ENCODE results near the gene LMTK2.

The LMTK2 gene

DNA sequence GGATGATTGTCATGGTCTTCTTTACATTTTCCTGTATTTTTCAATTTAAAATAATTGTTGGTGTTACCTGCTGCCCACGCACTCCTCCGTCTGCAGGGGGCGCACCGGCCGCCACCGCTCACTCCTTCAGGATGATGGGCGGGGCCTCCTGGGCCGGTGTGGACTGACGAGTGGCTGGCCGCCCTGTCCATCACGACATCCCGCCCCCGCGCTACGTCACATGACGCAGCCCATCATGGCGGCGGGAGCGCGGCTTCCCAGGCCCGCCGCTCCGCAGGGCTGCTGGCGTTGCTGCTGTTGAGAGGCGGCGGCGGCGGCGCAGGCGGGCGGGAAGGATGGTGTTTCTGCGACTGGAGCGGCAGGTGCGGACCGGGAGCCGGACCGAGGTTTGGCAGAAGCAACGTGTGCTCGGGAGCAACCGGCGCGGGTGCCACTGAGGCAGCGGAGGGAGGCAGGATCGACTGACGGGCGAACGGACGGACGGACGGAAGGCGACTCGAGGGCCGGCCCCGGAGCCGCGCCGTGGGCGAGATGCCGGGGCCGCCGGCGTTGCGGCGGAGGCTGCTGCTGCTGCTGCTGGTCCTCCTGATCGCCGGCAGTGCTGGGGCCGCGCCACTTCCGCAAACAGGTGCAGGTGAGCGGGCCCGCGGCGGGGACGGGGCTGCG lies at the start of gene LMTK2:
Gene LMTK2, plus strand, starts transcription at position 216 of the 666 bp plus-strand sequence. Its CDS starts 316 bp downstream, at position 532.
- Histone ChIP-seq H3K36me3 (ENCODE audit: control insufficient read depth, insufficient read depth, low read length) (no peaks in the 10 kb centered on the region), H3K4me1 (peaks cover 17% of the 10 kb centered on the region), H3K9me3 (ENCODE audit: control insufficient read depth, low read length) (no peaks in the 10 kb centered on the region), H3K79me2 (peaks cover 32% of the 10 kb centered on the region), H3K27ac (peak within 1 kb of the TSS; percentile 66), H3K27me3 (ENCODE audit: control insufficient read depth, insufficient read depth, low read length) (no peaks in the 10 kb centered on the region), H2AFZ (peak within 1 kb of the TSS; percentile 96), H3K9ac (peak within 1 kb of the TSS; percentile 70), H3K4me2 (ENCODE audit: low read length) (peak within 1 kb of the TSS; percentile 89), H3K4me3 (ENCODE audit: low read depth, low read length) (peak within 1 kb of the TSS; percentile 98)
- TF ChIP-seq, protein P1, sequence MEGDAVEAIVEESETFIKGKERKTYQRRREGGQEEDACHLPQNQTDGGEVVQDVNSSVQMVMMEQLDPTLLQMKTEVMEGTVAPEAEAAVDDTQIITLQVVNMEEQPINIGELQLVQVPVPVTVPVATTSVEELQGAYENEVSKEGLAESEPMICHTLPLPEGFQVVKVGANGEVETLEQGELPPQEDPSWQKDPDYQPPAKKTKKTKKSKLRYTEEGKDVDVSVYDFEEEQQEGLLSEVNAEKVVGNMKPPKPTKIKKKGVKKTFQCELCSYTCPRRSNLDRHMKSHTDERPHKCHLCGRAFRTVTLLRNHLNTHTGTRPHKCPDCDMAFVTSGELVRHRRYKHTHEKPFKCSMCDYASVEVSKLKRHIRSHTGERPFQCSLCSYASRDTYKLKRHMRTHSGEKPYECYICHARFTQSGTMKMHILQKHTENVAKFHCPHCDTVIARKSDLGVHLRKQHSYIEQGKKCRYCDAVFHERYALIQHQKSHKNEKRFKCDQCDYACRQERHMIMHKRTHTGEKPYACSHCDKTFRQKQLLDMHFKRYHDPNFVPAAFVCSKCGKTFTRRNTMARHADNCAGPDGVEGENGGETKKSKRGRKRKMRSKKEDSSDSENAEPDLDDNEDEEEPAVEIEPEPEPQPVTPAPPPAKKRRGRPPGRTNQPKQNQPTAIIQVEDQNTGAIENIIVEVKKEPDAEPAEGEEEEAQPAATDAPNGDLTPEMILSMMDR (IDR thresholded peaks at IDR 0.05): peak; percentile 96

DNA sequence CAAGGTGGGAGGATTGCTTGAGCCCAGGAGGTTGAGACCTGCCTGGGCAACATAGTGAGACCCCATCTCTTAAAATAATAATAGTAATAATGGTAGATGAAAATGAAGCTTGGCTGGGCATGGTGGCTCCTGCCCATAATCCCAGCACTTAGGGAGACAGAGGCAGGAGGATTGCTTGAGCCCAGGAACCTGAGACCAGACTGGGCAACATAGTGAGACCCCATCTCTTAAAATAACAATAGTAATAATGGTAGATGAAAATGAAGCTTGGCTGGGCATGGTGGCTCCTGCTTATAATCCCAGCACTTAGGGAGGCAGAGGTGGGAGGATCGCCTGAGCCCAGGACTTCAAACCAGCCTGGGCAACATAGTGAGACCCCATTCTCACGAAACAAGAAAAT lies 49.5 kb upstream of the LMTK2 start:
- Histone ChIP-seq H3K9me3 (ENCODE audit: control insufficient read depth, low read length) (no peaks in the 10 kb centered on the region), H3K27me3 (ENCODE audit: control insufficient read depth, insufficient read depth, low read length) (no peaks in the 10 kb centered on the region), H3K27ac (no peak overlapping the region), H3K4me1 (no peaks in the 10 kb centered on the region), H3K79me2 (no peaks in the 10 kb centered on the region), H3K9ac (no peak overlapping the region), H3K4me3 (ENCODE audit: low read depth, low read length) (no peak overlapping the region), H3K36me3 (ENCODE audit: control insufficient read depth, insufficient read depth, low read length) (no peaks in the 10 kb centered on the region), H3K4me2 (ENCODE audit: low read length) (no peak overlapping the region), H2AFZ (no peak overlapping the region)
- TF ChIP-seq, protein P1 (IDR thresholded peaks at IDR 0.05): no peak

DNA sequence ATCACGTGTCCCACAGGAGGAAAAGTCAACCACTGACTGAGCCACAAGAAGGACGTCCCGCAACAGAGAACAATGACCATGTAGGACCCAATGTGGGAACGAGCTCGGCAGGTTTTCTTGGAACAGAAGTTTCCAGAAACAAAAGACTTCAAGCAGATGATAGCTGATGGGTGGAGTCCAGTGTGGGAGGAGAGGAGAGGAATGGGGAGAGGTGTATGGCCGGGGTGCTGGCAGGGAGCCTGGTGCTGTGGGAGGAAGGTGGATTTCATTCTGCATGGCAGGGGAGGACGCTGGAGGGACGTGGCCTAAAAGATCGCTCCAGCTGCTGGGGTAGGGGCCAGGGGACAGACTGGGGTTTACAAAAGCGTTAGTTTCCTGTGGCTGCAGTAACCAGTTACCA lies 48.5 kb upstream of the LMTK2 start:
- Histone ChIP-seq H3K9ac (no peak overlapping the region), H3K27ac (no peak overlapping the region), H3K4me3 (ENCODE audit: low read depth, low read length) (no peak overlapping the region), H2AFZ (no peak overlapping the region), H3K27me3 (ENCODE audit: control insufficient read depth, insufficient read depth, low read length) (no peaks in the 10 kb centered on the region), H3K9me3 (ENCODE audit: control insufficient read depth, low read length) (no peaks in the 10 kb centered on the region), H3K4me1 (no peaks in the 10 kb centered on the region), H3K79me2 (no peaks in the 10 kb centered on the region), H3K4me2 (ENCODE audit: low read length) (no peak overlapping the region), H3K36me3 (ENCODE audit: control insufficient read depth, insufficient read depth, low read length) (no peaks in the 10 kb centered on the region)
- TF ChIP-seq, protein P1 (IDR thresholded peaks at IDR 0.05): no peak

DNA sequence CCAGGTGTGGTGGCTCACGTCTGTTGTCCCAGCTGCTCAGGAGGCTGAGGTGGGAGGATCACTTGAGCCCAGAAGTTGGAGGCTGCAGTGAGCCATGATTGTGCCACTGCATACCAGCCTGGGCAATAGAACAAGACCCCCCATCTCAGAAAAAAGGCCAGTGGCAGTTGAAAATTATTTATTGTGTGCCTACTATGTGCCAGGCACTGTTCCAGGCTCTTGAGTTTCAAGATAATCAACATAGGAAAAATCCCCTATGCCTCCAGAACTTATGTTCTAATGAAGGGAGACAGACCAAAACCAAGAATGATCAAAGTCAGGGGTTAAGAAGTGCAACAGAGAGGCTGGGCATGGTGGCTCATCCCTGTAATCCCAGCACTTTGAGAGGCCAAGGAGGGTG lies 42.4 kb upstream of the LMTK2 start:
- Histone ChIP-seq H3K36me3 (ENCODE audit: control insufficient read depth, insufficient read depth, low read length) (no peaks in the 10 kb centered on the region), H3K9me3 (ENCODE audit: control insufficient read depth, low read length) (no peaks in the 10 kb centered on the region), H2AFZ (no peak overlapping the region), H3K4me2 (ENCODE audit: low read length) (no peak overlapping the region), H3K27me3 (ENCODE audit: control insufficient read depth, insufficient read depth, low read length) (no peaks in the 10 kb centered on the region), H3K27ac (no peak overlapping the region), H3K9ac (no peak overlapping the region), H3K4me1 (no peaks in the 10 kb centered on the region), H3K4me3 (ENCODE audit: low read depth, low read length) (no peak overlapping the region), H3K79me2 (no peaks in the 10 kb centered on the region)
- TF ChIP-seq, protein P1 (IDR thresholded peaks at IDR 0.05): no peak

DNA sequence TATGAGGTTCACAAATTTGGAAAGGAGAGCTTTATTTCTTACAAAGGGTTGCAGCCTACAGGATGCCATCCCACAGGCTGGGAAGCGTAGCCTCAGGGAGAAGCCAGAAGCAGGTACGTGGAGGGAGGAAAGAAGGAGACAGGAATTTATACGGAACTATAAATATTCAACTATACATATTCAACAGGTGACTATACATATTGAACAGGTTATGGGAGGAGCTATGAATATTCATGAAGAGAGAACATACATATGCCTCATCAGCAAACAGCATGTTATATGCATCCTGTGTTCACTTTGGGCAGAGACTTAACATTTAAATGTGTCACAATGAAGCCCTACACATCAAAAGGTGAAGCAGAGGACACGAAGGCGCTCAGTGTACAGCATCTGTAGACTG lies 40.5 kb upstream of the LMTK2 start:
- TF ChIP-seq, protein P1 (IDR thresholded peaks at IDR 0.05): no peak
- no peak overlapping the region for H3K4me3 ChIP-seq (ENCODE audit: low read depth, low read length)
- no peak overlapping the region for H2AFZ ChIP-seq
- H3K9ac ChIP-seq: no peak overlapping the region
- H3K4me1 ChIP-seq: no peaks in the 10 kb centered on the region
- no peak overlapping the region for H3K27ac ChIP-seq
- H3K9me3 ChIP-seq (ENCODE audit: control insufficient read depth, low read length): no peaks in the 10 kb centered on the region
- no peak overlapping the region for H3K4me2 ChIP-seq (ENCODE audit: low read length)
- no peaks in the 10 kb centered on the region for H3K27me3 ChIP-seq (ENCODE audit: control insufficient read depth, insufficient read depth, low read length)
- no peaks in the 10 kb centered on the region for H3K36me3 ChIP-seq (ENCODE audit: control insufficient read depth, insufficient read depth, low read length)
- H3K79me2 ChIP-seq: no peaks in the 10 kb centered on the region

Data from parathyroid adenoma (tissue), 2 donors.